CD4-positive, alpha-beta T cell (primary cell): Measurements from ENCODE around the gene ABHD1. TPM values are rescaled to one million over a fixed set of nuclear protein-coding genes. Genes with fewer than 3 reads are reported as not detected.

Experiments used
- ATAC-seq: fragments of 200-7000 bp; cut with Tn5 transposase; one replicate; pipeline ENCODE4 v1.10.0; 2022; ENCODE audit warnings: mild to moderate bottlenecking; ENCODE audit not compliant: poor library complexity
- CTCF ChIA-PET: fragments of 350-600 bp; sonication (Branson Sonifier 250); formaldehyde crosslinking; loops from one replicate; lab custom pipeline; 2021; ENCODE audit warnings: antibody characterized with exemption, inconsistent platforms; lab: Charles Lee
- POLR2A ChIA-PET: fragments of 350-600 bp; sonication (Branson Sonifier 250); formaldehyde crosslinking; loops from one replicate; lab custom pipeline; 2021; ENCODE audit warnings: antibody characterized with exemption, inconsistent platforms; lab: Charles Lee
- DNase-seq, 14 experiments: peaks; one replicate each; pipeline ENCODE4 v3.0.0-alpha.2; 2013 to 2020; ENCODE audit warnings: mixed read lengths in 2 of 14
- H3K27ac ChIP-seq, 2 donors: one replicate each; pipeline versions ENCODE4 v1.5.1 to v1.7.0; 2013; ENCODE audit warnings: low read length in 2 of 2, low read depth in 1 of 2, mild to moderate bottlenecking in 1 of 2
- H3K27me3 ChIP-seq, 2 experiments: 1 replicate in 1 of 2; 2 replicates in 1 of 2; pipeline versions ENCODE4 v1.6.1 to v1.7.0; 2013; ENCODE audit warnings: low read length in 2 of 2, control low read depth in 1 of 2, mild to moderate bottlenecking in 1 of 2, moderate library complexity in 1 of 2; ENCODE audit not compliant: insufficient read depth in 2 of 2, control insufficient read depth in 1 of 2
- H3K36me3 ChIP-seq: one replicate; pipeline ENCODE4 v1.6.1; 2013; ENCODE audit warnings: low read length, control low read depth; ENCODE audit not compliant: insufficient read depth
- H3K4me1 ChIP-seq: one replicate; pipeline ENCODE4 v1.6.1; 2013; ENCODE audit warnings: low read length, control low read depth; ENCODE audit not compliant: insufficient read depth
- H3K4me3 ChIP-seq: one replicate; pipeline ENCODE4 v1.5.1; 2013; ENCODE audit warnings: mild to moderate bottlenecking, low read length, moderate library complexity
- H3K9me3 ChIP-seq, 2 experiments: 1 replicate in 1 of 2; 2 replicates in 1 of 2; pipeline versions ENCODE4 v1.6.1 to v1.7.0; 2013; ENCODE audit warnings: low read length in 2 of 2, mild to moderate bottlenecking in 2 of 2, control low read depth in 1 of 2, moderate library complexity in 1 of 2; ENCODE audit not compliant: control insufficient read depth in 1 of 2, insufficient read depth in 1 of 2
- H3K27ac Mint-ChIP-seq: one replicate; pipeline ENCODE4 v1.8.0; 2020; ENCODE audit warnings: mixed read lengths
- H3K27me3 Mint-ChIP-seq: one replicate; pipeline ENCODE4 v1.8.0; 2021; ENCODE audit warnings: mixed read lengths
- H3K36me3 Mint-ChIP-seq: one replicate; pipeline ENCODE4 v1.8.0; 2021; ENCODE audit warnings: low read depth, mixed read lengths
- H3K4me1 Mint-ChIP-seq: one replicate; pipeline ENCODE4 v1.8.0; 2021; ENCODE audit warnings: low read depth, mixed read lengths
- H3K4me3 Mint-ChIP-seq: one replicate; pipeline ENCODE4 v1.8.0; 2020; ENCODE audit warnings: mild to moderate bottlenecking, mixed read lengths
- H3K9me3 Mint-ChIP-seq: one replicate; pipeline ENCODE4 v1.8.0; 2020; ENCODE audit warnings: mixed read lengths
- CTCF ChIP-seq: fragments of 200-600 bp; IDR thresholded peaks from one replicate; pipeline ENCODE4 v1.8.0; 2022; ENCODE audit warnings: antibody characterized with exemption, mild to moderate bottlenecking
- intact Hi-C, 2 experiments: fragments of 100-400 bp; cut with DNase I in 1 of 2; cut with micrococcal nuclease in 1 of 2; formaldehyde crosslinking; loops; one replicate each; pipeline versions ENCODE4 v1.15.1 to v1.9.0; 2023 to 2025; cut with DNase I, micrococcal nuclease
- total RNA-seq, 174 experiments: library from RNA in 2 of 174; stranded (reverse) in 2 of 174; gene quantifications; one replicate each; pipeline ENCODE4 v1.2.3 and lab custom pipeline; 2021 to 2026

The ABHD1 gene
- total RNA-seq, 2 experiments from 2014 or later: 1.0 to 1.3 TPM

GRCh38 chr2:27162151-27163121, 38.8 kb downstream of the ABHD1 start:
- H3K4me3 ChIP-seq: no peak overlapping the region
- H3K9me3 Mint-ChIP-seq: no peaks in the 10 kb centered on the region
- H3K27ac ChIP-seq: no peak overlapping the region
- no peaks in the 10 kb centered on the region for H3K36me3 Mint-ChIP-seq
- no peaks in the 10 kb centered on the region for H3K9me3 ChIP-seq
- CTCF ChIA-PET: no interaction called here
- intact Hi-C loops: no loop called here
- H3K27me3 ChIP-seq: no peaks in the 10 kb centered on the region
- POLR2A ChIA-PET: no interaction called here
- ATAC-seq: no peak
- TF ChIP-seq CTCF: no peak
- H3K27ac Mint-ChIP-seq: no peak overlapping the region
- H3K27me3 Mint-ChIP-seq: peaks cover 4% of the 10 kb centered on the region
- H3K4me1 Mint-ChIP-seq: no peaks in the 10 kb centered on the region
- no peaks in the 10 kb centered on the region for H3K4me1 ChIP-seq
- H3K36me3 ChIP-seq: no peaks in the 10 kb centered on the region
- H3K4me3 Mint-ChIP-seq: no peak overlapping the region
- DNase-seq: no peak

GRCh38 chr2:27164960-27165763, 41.5 kb downstream of the ABHD1 start:
- intact Hi-C loops: no loop called here
- no peaks in the 10 kb centered on the region for H3K9me3 ChIP-seq
- ChIA-PET CTCF (no interaction called here), POLR2A (interaction anchor here (0.8 kb wide), 1 partner anchor 170 kb away, joined by 3 read pairs; no protein-coding TSS in a partner anchor)
- H3K36me3 ChIP-seq: no peaks in the 10 kb centered on the region
- no peak overlapping the region for H3K4me3 ChIP-seq
- H3K4me3 Mint-ChIP-seq: no peak overlapping the region
- H3K4me1 Mint-ChIP-seq: peaks cover 4% of the 10 kb centered on the region
- no peak overlapping the region for H3K27ac ChIP-seq
- H3K27ac Mint-ChIP-seq: no peak overlapping the region
- H3K36me3 Mint-ChIP-seq: no peaks in the 10 kb centered on the region
- H3K27me3 Mint-ChIP-seq: peaks cover 8% of the 10 kb centered on the region
- H3K4me1 ChIP-seq: peaks cover 5% of the 10 kb centered on the region
- no peak for DNase-seq
- no peak for ATAC-seq
- TF ChIP-seq CTCF: no peak
- peaks cover 1 to 3% of the 10 kb centered on the region in 2 experiments for H3K27me3 ChIP-seq
- H3K9me3 Mint-ChIP-seq: no peaks in the 10 kb centered on the region

- H3K9me3 Mint-ChIP-seq: no peaks in the 10 kb centered on the region
- H3K36me3 ChIP-seq: no peaks in the 10 kb centered on the region
- intact Hi-C loops: loop anchor here (1.0 to 2.0 kb wide), 4 partner anchors 22 to 133 kb away; no protein-coding TSS in a partner anchor
- no peak overlapping the region for H3K4me3 Mint-ChIP-seq
- H3K4me1 ChIP-seq: peaks cover 8% of the 10 kb centered on the region
- ChIA-PET POLR2A (no interaction called here), CTCF (interaction anchor here (0.7 to 1.6 kb wide), 12 partner anchors 7 to 210 kb away, joined by 3 to 14 read pairs (median 4); partner anchors contain the start of gene PREB)
- no peak overlapping the region for H3K27ac ChIP-seq
- H3K27me3 ChIP-seq: peaks cover 3 to 5% of the 10 kb centered on the region in 2 experiments
- H3K9me3 ChIP-seq: no peaks in the 10 kb centered on the region
- H3K4me3 ChIP-seq: no peak overlapping the region
- H3K27me3 Mint-ChIP-seq: peaks cover 16% of the 10 kb centered on the region
- ATAC-seq: no peak
- H3K36me3 Mint-ChIP-seq: no peaks in the 10 kb centered on the region
- H3K27ac Mint-ChIP-seq: no peak overlapping the region
- peaks cover 4% of the 10 kb centered on the region for H3K4me1 Mint-ChIP-seq
- DNase-seq: no peak
- TF ChIP-seq CTCF: no peak
Observed at GRCh38 chr2:27170581-27171337, 47.1 kb downstream of the ABHD1 start.
